H1 (cell line): ENCODE data around the gene IGSF23. TPM values are rescaled to one million over a fixed set of nuclear protein-coding genes. Genes with fewer than 3 reads are reported as not detected.

Source experiments
- BCL11A ChIP-seq, 2 experiments: IDR thresholded peaks; one replicate each; pipeline ENCODE4 v1.6.1; 2011; ENCODE audit warnings: low read depth in 2 of 2, low read length in 2 of 2, mild to moderate bottlenecking in 2 of 2
- CEBPB ChIP-seq: IDR thresholded peaks from 2 replicates; pipeline ENCODE4 v1.6.1; 2012; ENCODE audit warnings: low read depth, low read length
- CHD1 ChIP-seq: IDR thresholded peaks from 2 replicates; pipeline ENCODE4 v1.6.1; 2012; ENCODE audit warnings: low read depth, low read length, improper control_type of control experiment
- CTBP2 ChIP-seq: IDR thresholded peaks from 2 replicates; pipeline ENCODE4 v1.7.0; 2011; ENCODE audit warnings: borderline replicate concordance, mild to moderate bottlenecking, moderate library complexity, mixed read lengths, low read length; ENCODE audit not compliant: insufficient read depth, insufficient read length
- KDM1A ChIP-seq: fragments of 200-600, 300-600 bp; sonication (generic); IDR thresholded peaks from 2 replicates; pipeline ENCODE4 v1.7.1; 2016; ENCODE audit warnings: mild to moderate bottlenecking, low read length, borderline replicate concordance
- RXRA ChIP-seq: IDR thresholded peaks from 2 replicates; pipeline ENCODE4 v1.6.1; 2011; ENCODE audit warnings: low read depth, mild to moderate bottlenecking, low read length, moderate library complexity; ENCODE audit not compliant: insufficient read depth
- SAP30 ChIP-seq: fragments of 300-600 bp; sonication (generic); IDR thresholded peaks from 2 replicates; pipeline ENCODE4 v1.7.1; 2012; ENCODE audit warnings: low read length, moderate library complexity, mild to moderate bottlenecking, inconsistent platforms; ENCODE audit not compliant: insufficient read depth, insufficient replicate concordance
- TBP ChIP-seq: IDR thresholded peaks from 2 replicates; pipeline ENCODE4 v1.6.1; 2011; ENCODE audit warnings: low read depth, low read length, improper control_type of control experiment
- TCF12 ChIP-seq: IDR thresholded peaks from 2 replicates; pipeline ENCODE4 v1.6.1; 2011; ENCODE audit warnings: low read depth, mild to moderate bottlenecking, low read length
- TEAD4 ChIP-seq: IDR thresholded peaks from 2 replicates; pipeline ENCODE4 v1.6.1; 2012; ENCODE audit warnings: low read depth, low read length, inconsistent platforms, mixed read lengths
- polyA plus RNA-seq, 7 experiments: library from polyadenylated mRNA; depleted of rRNA in 3 of 7; stranded (reverse) in 5 of 7; unstranded in 2 of 7; fragments of >200 nt in 5 of 7; fragments of 200-250 nt in 2 of 7; gene quantifications; 1 replicate in 5 of 7; 2 replicates in 1 of 7; 4 replicates in 1 of 7; pipeline versions ENCODE4 v1.2.1 to v1.2.3, GENCODE V29; 2011 to 2013; ENCODE audit warnings: missing spikeins in 2 of 7, mixed read lengths in 2 of 7
- total RNA-seq: library from RNA; stranded (reverse); fragmentation: NEBNext Ultra II Directional; extraction: Animal tissue kit (Norgen Biotek cat#: 25700); gene quantifications from 2 replicates; pipeline ENCODE4 v1.2.1, GENCODE V29; 2021

Gene IGSF23
- total and polyA plus RNA-seq, 2 of the 8 experiments (the other 6 are each of a cell fraction or from before 2014, with no cell fraction given) = not detected

- TF ChIP-seq KDM1A (no peak), CHD1 (no peak), TBP (no peak), TEAD4 (no peak), BCL11A (IDR thresholded peaks at IDR 0.05; ENCODE audit: low read depth in 2 of 2, low read length in 2 of 2) (no peak), CTBP2 (no peak), SAP30 (no peak), TCF12 (no peak), CEBPB (no peak), RXRA (no peak)
Measured at GRCh38 chr19:44604241-44604640, 9.1 kb upstream of the IGSF23 start (continued).
